CD4-positive, alpha-beta T cell treated with Interleukin-6 for 4 hours (primary cell): ENCODE measurements around the gene EHD2.
"Not testable (repeated sequence)": the region's sequence is repeated elsewhere in the genome, so short reads cannot be mapped to it uniquely, and the experiment has no call there.

Experiments used
- DNase-seq: peaks from one replicate; pipeline ENCODE4 v3.0.0-alpha.2; 2020; ENCODE audit warnings: mixed read lengths

EHD2 gene, protein sequence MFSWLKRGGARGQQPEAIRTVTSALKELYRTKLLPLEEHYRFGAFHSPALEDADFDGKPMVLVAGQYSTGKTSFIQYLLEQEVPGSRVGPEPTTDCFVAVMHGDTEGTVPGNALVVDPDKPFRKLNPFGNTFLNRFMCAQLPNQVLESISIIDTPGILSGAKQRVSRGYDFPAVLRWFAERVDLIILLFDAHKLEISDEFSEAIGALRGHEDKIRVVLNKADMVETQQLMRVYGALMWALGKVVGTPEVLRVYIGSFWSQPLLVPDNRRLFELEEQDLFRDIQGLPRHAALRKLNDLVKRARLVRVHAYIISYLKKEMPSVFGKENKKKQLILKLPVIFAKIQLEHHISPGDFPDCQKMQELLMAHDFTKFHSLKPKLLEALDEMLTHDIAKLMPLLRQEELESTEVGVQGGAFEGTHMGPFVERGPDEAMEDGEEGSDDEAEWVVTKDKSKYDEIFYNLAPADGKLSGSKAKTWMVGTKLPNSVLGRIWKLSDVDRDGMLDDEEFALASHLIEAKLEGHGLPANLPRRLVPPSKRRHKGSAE

DNA sequence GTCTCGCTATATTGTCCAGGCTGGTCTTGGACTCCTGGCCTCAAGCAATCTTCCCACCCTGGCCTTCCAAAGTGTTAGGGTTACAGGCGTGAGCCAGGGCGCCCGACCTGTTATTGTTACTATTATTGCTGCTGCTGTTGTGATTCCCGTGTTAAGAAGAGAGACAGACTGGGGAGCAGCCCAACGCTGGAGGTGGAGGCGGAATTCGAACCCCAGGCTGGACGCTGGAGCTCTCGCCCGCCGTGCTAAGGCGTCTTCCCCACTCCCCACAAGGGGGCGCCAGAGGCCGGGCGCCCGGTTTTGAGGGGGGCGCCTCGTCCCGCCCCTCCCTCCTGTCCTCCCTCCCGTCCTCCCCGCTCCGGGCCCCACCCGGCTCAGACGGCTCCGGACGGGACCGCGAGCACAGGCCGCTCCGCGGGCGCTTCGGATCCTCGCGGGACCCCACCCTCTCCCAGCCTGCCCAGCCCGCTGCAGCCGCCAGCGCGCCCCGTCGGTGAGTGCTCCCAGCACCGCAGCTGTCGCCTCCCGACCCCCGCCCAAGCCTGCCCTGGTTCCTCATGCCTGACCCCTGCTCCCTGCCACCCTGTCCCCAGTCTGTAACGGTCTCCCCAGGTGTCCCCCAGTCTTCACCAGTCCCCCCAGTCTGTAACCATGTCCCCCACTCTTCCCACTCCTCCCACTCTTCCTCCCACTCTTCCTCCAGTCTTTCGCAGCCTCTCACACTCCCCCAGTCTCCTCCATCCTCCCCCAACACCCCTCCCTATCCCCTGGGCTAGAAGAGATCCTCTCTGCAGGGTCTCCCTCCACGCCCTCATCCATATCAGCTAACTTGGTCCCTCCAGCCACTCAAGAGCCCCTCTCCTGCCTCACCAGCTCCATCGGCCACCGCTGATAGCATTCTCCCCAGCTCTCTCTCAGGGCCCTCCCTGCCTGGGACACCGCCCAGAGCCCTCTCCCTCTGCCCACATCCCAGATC is at the start of gene EHD2:
TSS of gene EHD2 (plus strand) at position 377 of the 976 bp plus-strand sequence. CDS start 3,191 bp downstream, outside the sequence.
- peak; percentile 51 for DNase-seq

DNA sequence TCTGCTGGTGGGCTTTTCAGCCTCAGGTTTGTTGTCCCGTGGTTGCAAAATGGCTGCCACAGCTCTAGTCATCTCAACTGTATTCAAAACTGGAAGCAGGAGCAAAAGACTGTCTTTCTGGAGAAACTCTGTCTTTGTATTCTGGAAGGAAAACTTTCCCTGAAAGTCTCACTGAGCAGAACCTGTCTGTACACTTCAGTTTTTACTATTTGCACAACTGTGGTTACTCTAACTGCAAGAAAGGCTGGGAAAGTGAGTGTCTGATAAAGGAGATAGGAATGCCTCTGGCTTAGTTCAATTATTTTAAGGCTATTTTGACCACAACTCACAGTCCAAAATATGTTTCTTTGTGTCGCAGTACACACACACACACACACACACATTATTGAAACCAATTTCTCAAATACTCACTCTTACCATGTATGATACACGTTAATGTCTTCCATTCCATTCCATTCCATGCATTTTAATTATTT is 49.7 kb upstream of the EHD2 start:
- DNase-seq: no peak

- DNase-seq: no peak
These were observed 49.1 kb upstream of the EHD2 start for GRCh38 chr19:47663911-47664771.

DNA sequence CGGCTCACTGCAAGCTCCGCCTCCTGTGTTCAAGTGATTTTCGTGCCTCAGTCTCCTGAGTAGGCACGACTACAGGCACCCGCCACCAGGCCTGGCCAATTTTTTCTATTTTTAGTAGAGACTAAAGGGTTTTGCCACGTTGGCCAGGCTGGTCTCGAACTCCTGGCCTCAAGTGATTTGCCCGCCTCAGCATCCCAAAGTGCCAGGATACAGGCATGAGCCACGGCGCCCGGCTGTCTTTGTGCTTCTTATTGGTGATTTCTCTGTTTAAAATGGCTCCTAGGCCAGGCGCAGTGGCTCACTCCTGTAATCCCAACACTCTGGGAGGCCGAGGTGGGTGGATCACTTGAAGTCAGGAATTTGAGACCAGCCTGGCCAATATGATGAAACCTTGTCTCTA is 44.7 kb upstream of the EHD2 start:
- not testable (repeated sequence) for DNase-seq

DNA sequence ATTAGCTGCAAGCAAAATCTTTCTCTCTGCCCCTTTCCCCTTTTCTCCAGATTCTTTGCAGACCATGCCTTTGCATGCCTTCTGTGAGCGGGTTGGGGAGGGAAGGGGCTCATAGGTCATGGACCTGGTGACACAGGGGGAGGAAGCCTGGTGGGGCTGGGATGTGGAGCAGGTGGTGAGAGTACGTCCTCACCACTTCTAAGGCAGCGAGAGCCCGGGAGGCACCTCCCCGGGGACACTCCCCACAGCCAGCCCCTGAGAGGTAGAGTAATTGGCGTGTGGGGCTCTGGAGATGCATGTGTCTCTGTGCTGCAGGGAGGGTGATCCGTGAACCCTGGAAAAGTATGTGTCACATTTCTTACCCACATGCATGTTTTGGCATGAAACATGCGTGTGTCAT is 42.5 kb upstream of the EHD2 start:
- no peak for DNase-seq

DNA sequence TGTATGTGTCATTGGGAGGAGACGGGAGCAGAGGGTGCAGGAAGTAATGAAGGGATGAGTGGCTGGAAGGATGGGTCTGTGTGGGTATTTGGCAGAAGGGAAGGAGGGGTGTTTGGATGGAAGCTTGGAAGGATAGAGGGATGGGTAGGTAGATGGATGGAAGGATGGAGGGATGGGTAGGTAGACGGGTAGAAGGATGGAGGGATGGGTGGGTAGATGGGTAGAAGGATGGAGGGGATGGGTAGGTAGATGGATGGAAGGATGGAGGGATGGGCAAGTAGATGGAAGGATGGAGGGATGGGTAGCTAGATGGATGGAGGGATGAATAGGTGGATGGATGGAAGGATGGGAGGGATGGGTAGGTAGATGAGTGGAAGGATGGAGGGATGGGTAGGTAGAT is 41.7 kb upstream of the EHD2 start:
- no peak for DNase-seq

DNA sequence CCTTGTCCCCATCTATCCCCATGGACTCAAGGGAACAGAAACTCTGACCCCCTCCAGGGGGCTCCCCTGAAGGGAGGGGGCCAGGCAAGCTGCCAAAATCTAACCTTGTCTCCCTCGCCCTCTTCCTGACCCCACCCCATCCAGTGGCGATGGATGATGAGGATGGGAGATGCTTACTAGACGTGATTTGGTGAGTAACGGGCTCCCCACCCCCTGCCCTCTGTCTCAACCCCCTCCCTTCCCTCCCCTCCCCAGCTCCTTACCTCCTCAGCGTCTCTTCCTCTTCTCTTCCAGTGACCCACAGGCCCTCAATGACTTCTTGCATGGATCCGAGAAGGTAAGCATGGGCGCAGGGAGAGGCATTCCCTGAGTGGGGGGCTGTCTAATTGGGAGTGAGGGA is 39.8 kb upstream of the EHD2 start:
- DNase-seq: no peak

DNA sequence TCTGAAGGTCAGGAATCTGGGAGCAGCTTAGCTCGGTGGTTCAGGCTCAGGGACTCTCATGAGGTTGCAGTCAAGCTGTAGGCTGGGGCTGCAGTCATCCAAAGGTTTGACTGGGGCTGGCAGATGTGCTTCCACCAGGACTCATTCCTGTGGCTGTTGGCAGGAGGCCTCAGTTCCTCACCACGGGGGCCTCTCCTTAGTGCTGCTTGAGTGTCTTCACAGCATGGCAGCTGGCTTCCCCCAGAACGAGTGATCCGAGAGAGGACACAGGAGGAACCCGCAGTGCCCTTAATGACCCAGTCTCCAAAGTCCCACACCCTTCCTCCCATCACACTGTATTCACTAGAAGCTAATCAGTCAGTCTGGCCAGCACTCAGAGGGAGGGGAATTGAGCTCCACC is 38.7 kb upstream of the EHD2 start:
- DNase-seq: no peak

DNA sequence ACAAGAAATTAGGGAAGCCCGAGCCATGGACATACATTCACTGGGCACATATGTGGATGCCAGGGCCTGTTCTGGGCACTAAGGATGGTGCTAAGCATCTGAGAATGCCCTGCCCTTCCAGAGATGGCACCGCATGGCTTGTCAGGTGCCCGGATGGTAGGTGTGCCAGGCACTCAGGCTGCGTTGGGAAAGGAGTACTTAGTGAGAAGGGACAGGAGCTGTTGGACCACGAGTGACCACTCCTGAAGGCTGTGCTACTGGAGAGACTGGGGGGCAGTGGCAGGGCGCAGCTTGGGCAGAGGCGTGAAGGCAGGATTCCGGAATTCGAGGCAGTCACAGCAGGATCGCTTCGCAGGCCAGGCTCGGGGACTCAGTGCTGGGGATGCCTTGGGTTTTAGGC is 38.0 kb upstream of the EHD2 start:
- DNase-seq: no peak

- no peak for DNase-seq
These were observed 37.4 kb upstream of the EHD2 start for GRCh38 chr19:47675859-47676258.

DNA sequence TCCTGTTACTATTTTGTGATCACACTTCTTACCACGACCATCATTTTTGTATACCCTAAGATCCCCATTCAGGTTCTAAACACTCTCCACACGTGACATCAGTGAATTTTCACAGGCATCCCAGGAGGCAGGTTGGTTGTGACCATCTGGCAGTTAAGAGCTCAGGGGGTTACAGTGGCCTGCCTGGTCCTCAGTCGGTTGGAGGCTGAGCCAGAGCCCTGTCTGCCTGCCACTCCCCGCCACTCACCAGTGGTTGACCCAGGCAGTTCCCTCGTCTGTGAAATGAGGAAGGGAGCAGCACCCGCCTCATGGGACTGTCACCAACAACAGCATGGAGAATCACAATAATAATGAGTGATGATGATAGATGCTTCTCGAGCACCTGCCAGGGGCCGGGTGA is 36.4 kb upstream of the EHD2 start:
- DNase-seq: no peak

DNA sequence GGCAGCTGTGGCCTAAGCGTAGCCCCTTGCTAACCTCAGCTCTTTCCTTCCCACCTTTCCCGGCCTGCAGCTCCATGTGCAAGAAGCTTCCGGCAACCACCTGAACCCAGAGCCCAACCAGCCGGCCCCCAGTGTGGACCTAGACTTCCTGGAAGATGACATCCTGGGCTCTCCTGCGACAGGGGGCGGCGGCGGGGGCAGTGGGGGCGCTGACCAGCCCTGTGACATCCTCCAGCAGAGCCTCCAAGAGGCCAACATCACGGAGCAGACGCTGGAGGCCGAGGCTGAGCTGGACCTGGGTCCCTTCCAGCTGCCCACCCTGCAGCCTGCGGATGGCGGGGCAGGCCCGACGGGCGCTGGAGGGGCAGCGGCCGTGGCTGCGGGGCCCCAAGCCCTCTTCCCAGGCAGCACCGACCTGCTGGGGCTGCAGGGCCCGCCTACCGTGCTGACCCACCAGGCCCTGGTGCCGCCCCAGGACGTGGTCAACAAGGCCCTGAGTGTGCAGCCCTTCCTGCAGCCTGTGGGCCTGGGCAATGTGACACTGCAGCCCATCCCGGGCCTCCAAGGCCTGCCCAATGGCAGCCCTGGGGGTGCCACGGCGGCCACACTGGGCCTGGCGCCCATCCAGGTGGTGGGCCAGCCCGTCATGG is 33.8 kb upstream of the EHD2 start:
- DNase-seq: no peak

DNA sequence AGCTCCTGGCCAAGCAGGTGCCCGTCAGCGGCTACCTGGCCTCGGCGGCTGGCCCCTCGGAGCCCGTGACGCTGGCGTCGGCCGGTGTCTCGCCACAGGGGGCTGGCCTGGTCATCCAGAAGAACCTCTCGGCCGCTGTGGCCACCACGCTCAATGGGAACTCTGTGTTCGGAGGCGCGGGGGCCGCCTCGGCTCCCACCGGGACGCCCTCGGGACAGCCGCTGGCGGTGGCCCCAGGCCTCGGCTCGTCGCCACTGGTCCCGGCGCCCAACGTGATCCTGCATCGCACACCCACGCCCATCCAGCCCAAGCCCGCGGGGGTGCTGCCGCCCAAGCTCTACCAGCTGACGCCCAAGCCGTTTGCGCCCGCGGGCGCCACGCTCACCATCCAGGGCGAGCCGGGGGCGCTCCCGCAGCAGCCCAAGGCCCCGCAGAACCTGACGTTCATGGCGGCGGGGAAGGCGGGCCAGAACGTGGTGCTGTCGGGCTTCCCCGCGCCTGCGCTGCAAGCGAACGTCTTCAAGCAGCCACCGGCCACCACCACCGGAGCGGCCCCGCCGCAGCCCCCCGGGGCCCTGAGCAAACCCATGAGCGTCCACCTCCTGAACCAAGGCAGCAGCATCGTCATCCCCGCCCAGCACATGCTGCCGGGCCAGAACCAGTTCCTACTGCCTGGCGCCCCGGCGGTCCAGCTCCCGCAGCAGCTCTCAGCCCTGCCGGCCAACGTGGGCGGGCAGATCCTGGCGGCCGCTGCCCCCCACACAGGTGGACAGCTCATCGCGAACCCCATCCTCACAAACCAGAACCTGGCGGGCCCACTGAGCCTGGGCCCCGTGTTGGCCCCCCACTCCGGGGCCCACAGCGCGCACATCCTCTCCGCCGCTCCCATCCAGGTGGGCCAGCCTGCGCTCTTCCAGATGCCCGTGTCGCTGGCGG is 33.0 kb upstream of the EHD2 start:
- DNase-seq: no peak

- no peak for DNase-seq
These were observed 32.3 kb upstream of the EHD2 start for GRCh38 chr19:47680858-47681332.

DNA sequence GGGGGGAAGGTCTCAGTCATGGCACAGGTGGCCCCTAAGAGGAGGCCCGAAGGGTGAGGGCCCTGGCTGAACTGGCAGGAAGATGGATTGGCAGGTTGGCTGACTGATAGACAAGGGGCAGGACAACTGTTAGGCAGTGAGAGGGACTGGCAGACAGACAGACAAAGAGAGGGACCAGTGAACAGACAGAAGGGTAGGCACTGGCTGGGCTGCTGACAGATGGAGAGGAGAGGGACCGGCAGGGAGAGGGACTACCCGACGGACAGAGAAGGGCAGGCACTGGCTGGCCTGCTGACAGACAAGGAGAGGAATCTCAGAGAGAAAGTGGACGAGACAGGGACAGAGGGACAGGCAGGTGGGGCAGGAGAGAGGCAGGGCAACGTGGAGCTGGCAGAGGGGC is 31.8 kb upstream of the EHD2 start:
- no peak for DNase-seq

- DNase-seq: no peak
These were observed 31.3 kb upstream of the EHD2 start for GRCh38 chr19:47681936-47682335.

GRCh38 chr19:47682939-47683338 is 30.3 kb upstream of the EHD2 start:
- DNase-seq: no peak

DNA sequence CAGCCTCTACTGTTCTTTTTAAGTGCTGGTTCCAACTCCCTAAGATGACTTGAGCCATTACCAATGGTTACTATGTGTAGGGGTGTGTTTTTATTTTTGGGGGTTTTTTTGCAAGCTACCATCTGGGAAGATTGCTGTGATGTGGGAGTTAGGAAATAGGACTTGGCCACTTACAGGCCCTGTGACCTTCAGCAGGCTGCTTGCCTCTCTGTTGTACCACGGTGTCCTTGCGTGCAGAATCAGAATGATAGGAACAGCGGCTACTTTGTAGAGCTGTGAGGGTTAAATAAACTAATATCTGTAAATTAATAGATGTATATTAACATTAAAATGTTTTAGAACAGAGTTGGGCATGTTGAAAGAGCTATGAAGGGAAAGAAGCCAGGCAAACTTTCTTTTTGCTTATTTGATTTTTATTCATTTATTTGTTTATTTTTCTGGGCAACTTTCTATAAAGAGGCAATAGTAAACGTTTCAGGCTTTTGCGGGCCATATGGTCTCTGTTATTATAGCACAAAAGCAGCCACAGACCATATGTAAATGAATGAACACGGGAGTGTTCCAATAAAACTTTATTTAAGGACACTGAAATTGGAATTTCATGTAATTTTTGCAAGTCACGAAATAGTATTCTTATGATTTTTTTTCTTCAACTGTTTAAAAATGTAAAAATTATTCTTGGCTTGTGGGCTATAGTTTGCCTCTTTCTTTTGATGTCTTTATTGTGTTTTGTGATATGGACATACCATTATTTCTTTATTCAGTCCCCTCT is 26.4 kb upstream of the EHD2 start:
- no peak for DNase-seq

DNA sequence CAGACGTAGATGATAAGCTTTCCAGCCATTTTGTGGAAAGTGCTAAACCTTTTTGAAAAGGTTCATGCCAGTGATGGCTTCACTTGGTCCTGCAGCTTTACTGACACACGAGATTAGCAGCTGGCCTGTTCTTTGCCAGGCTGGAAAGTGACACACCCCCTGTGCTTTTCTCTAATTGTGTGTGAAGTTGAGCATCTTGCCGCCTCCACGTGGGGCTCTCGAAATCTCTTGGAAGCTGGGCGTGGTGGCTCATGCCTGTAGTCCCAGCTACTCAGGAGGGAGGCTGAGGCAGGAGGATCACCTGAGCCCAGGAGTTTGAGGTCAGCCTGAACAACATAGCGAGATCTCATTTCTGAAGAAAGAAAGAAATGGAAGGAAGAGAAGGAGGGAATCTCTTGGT is 25.3 kb upstream of the EHD2 start:
- DNase-seq: no peak

GRCh38 chr19:47691090-47691489 is 22.1 kb upstream of the EHD2 start:
- no peak for DNase-seq
